ENCODE results near the gene PKD2L2.
A peak's percentile ranks its signal among the peaks of the same experiment; 100 is the strongest.
"Not testable (repeated sequence)": the region's sequence is repeated elsewhere in the genome, so short reads cannot be mapped to it uniquely, and the experiment has no call there.

Gene PKD2L2

GRCh38 chr5:137957948-137958347 is 68.7 kb downstream of the PKD2L2 start:
- peak; percentile 14 for DNase-seq (ENCODE audit: low read depth)

GRCh38 chr5:137959488-137959887 is 70.2 kb downstream of the PKD2L2 start:
- DNase-seq (ENCODE audit: low read depth), result no peak

- no peak for DNase-seq (ENCODE audit: low read depth)
Measured at GRCh38 chr5:137960141-137960540, 70.9 kb downstream of the PKD2L2 start.

- no peak for DNase-seq (ENCODE audit: low read depth)
Measured at GRCh38 chr5:137960819-137961218, 71.6 kb downstream of the PKD2L2 start.

GRCh38 chr5:137970384-137970783 is 81.1 kb downstream of the PKD2L2 start:
- not testable (repeated sequence) for DNase-seq (ENCODE audit: low read depth)

- DNase-seq (ENCODE audit: low read depth), result no peak
Measured at GRCh38 chr5:137975208-137975607, 86.0 kb downstream of the PKD2L2 start.

GRCh38 chr5:137989419-137989818 is 100.2 kb downstream of the PKD2L2 start:
- no peak for DNase-seq (ENCODE audit: low read depth)
